OCI-LY1 (cell line): ENCODE data around the gene DYRK3.

ENCODE experiments used
- H2AFZ ChIP-seq: fragments of 200-600 bp; sonication (generic), shearing (Covaris generic); 2 replicates; pipeline ENCODE4 v1.6.0; 2014; ENCODE audit warnings: antibody characterized with exemption, mild to moderate bottlenecking, low read length
- H3F3A ChIP-seq: fragments of 200-600 bp; sonication (generic), shearing (Covaris generic); 2 replicates; pipeline ENCODE4 v1.6.0; 2014; ENCODE audit warnings: mild to moderate bottlenecking, antibody characterized with exemption, low read length, moderate library complexity; ENCODE audit not compliant: insufficient read depth
- H3K27ac ChIP-seq: fragments of 200-600 bp; sonication (generic); 2 replicates; pipeline ENCODE4 v1.5.1; 2014; ENCODE audit warnings: low read length, mixed run types, mild to moderate bottlenecking, low read depth; ENCODE audit not compliant: poor library complexity, severe bottlenecking
- H3K27me3 ChIP-seq: fragments of 200-600 bp; sonication (generic); 2 replicates; pipeline ENCODE4 v1.6.0; 2014; ENCODE audit warnings: antibody characterized with exemption, mild to moderate bottlenecking, low read length, moderate library complexity; ENCODE audit not compliant: insufficient read depth
- H3K36me3 ChIP-seq: fragments of 200-600 bp; sonication (generic); 2 replicates; pipeline ENCODE4 v1.6.1; 2014; ENCODE audit warnings: mild to moderate bottlenecking, antibody characterized with exemption, low read length, moderate library complexity, mixed read lengths; ENCODE audit not compliant: insufficient read depth
- H3K4me1 ChIP-seq: fragments of 200-600 bp; sonication (generic); 2 replicates; pipeline ENCODE4 v1.5.1; 2014; ENCODE audit warnings: mild to moderate bottlenecking, low read length, moderate library complexity; ENCODE audit not compliant: insufficient read depth, severe bottlenecking
- H3K4me2 ChIP-seq: fragments of 200-600 bp; sonication (generic), shearing (Covaris generic); 2 replicates; pipeline ENCODE4 v1.6.1; 2014; ENCODE audit warnings: low read length
- H3K4me3 ChIP-seq: fragments of 200-600 bp; sonication (generic); 2 replicates; pipeline ENCODE4 v1.5.1; 2014; ENCODE audit warnings: low read length, low read depth, mild to moderate bottlenecking, mixed read lengths; ENCODE audit not compliant: poor library complexity, severe bottlenecking
- H3K79me2 ChIP-seq: fragments of 200-600 bp; shearing (Covaris generic); 2 replicates; pipeline ENCODE4 v1.6.1; 2016; ENCODE audit warnings: mixed run types, low read length, mixed read lengths; ENCODE audit not compliant: insufficient read depth
- H3K9ac ChIP-seq: fragments of 200-600 bp; sonication (generic), shearing (Covaris generic); 2 replicates; pipeline ENCODE4 v1.6.1; 2014; ENCODE audit warnings: mild to moderate bottlenecking, low read length, mixed read lengths
- H3K9me2 ChIP-seq: fragments of 200-600 bp; sonication (generic), shearing (Covaris generic); 2 replicates; pipeline ENCODE4 v1.6.1; 2014; ENCODE audit warnings: low read depth, mild to moderate bottlenecking, low read length, mixed read lengths
- H3K9me3 ChIP-seq: fragments of 200-600 bp; shearing (Covaris generic); 2 replicates; pipeline ENCODE4 v1.6.1; 2014; ENCODE audit warnings: low read length, mixed read lengths
- H4K20me1 ChIP-seq: fragments of 200-600 bp; sonication (generic), shearing (Covaris generic); 2 replicates; pipeline ENCODE4 v1.6.0; 2016; ENCODE audit warnings: mild to moderate bottlenecking, low read length; ENCODE audit not compliant: insufficient read depth
- EZH2 ChIP-seq: fragments of 200-600 bp; sonication (generic), shearing (Covaris generic); IDR thresholded peaks from 2 replicates; pipeline ENCODE4 v1.8.0; 2017; ENCODE audit warnings: borderline replicate concordance, mixed run types, mild to moderate bottlenecking, antibody characterized with exemption, low read length, moderate library complexity, mixed read lengths
- TF ChIP-seq, protein P1 (sequence below): fragments of 200-600 bp; sonication (generic), shearing (Covaris generic); IDR thresholded peaks from 2 replicates; pipeline ENCODE4 v1.5.1; 2017; ENCODE audit warnings: mild to moderate bottlenecking, antibody characterized with exemption, low read length, moderate library complexity, mixed read lengths

Gene DYRK3

DNA sequence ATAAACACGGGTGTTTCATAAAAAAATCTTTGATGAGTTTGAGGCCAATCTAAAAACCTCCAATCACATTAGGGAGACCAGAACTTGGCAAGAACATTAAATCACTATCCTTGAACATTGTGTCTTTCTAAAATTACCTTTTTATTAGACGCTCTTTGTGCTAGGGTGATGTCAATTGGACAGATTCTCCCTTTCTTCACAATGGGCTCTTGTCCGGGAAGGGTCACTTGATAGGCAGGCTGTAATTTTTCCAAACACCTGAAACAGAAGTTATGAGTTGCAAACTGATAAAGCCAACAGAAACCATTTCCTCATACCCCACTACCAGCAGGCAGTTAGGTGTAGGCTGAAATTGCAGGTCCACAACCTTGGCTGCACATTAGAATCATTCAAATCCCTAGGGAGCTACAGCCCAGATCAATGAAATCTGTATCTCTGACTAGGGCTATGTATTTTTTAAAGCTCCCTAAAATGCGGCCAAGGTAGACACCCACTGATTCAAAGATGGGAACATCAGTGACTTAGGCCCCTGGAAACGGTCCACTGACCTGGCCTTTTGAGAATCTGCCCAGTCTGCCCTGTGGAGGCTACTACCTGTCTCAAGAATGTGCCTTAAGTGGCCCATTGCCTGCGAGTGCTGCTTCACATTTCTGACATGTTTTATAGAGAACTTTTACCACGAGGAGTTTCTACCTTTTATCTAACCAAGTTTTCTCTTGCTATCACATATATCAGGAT is 39.6 kb upstream of the DYRK3 start:
- Histone ChIP-seq H3K36me3 (peaks cover 76% of the 10 kb centered on the region), H3K4me3 (no peak overlapping the region), H3K79me2 (no peaks in the 10 kb centered on the region), H3K9me3 (no peaks in the 10 kb centered on the region), H3K4me2 (no peak overlapping the region), H3K27me3 (no peaks in the 10 kb centered on the region), H3K9me2 (no peaks in the 10 kb centered on the region), H2AFZ (no peak overlapping the region), H3K4me1 (no peaks in the 10 kb centered on the region), H3F3A (no peaks in the 10 kb centered on the region), H3K9ac (no peak overlapping the region), H4K20me1 (no peaks in the 10 kb centered on the region), H3K27ac (no peak overlapping the region)
- TF ChIP-seq, protein P1, sequence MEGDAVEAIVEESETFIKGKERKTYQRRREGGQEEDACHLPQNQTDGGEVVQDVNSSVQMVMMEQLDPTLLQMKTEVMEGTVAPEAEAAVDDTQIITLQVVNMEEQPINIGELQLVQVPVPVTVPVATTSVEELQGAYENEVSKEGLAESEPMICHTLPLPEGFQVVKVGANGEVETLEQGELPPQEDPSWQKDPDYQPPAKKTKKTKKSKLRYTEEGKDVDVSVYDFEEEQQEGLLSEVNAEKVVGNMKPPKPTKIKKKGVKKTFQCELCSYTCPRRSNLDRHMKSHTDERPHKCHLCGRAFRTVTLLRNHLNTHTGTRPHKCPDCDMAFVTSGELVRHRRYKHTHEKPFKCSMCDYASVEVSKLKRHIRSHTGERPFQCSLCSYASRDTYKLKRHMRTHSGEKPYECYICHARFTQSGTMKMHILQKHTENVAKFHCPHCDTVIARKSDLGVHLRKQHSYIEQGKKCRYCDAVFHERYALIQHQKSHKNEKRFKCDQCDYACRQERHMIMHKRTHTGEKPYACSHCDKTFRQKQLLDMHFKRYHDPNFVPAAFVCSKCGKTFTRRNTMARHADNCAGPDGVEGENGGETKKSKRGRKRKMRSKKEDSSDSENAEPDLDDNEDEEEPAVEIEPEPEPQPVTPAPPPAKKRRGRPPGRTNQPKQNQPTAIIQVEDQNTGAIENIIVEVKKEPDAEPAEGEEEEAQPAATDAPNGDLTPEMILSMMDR, result no peak
- no peak for TF ChIP-seq EZH2

DNA sequence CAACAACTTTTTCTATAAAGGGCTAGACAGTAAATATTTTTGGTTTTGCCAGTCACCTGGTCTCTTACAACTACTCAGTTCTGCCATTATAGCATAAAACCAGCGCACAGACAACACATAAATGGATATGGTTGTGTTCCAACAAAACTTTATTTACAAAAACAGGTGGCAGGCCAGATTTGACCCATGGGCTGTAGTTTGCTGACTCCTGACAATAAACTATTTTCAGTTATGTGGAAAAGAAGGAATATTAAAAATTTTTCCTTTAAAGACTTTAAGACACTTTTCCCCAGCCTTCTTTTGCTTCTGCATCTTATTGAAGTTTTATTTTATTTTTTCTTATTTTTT is 39.0 kb upstream of the DYRK3 start:
- no peaks in the 10 kb centered on the region for H3K27me3 ChIP-seq
- H3K4me2 ChIP-seq, result no peak overlapping the region
- no peaks in the 10 kb centered on the region for H3K9me3 ChIP-seq
- H3K4me1 ChIP-seq, result no peaks in the 10 kb centered on the region
- H3K9me2 ChIP-seq, result no peaks in the 10 kb centered on the region
- no peaks in the 10 kb centered on the region for H3F3A ChIP-seq
- TF ChIP-seq, protein P1, result no peak
- no peak for TF ChIP-seq EZH2
- peaks cover 71% of the 10 kb centered on the region for H3K36me3 ChIP-seq
- H3K79me2 ChIP-seq, result no peaks in the 10 kb centered on the region
- no peak overlapping the region for H2AFZ ChIP-seq
- H3K9ac ChIP-seq, result no peak overlapping the region
- no peaks in the 10 kb centered on the region for H4K20me1 ChIP-seq
- no peak overlapping the region for H3K4me3 ChIP-seq
- H3K27ac ChIP-seq, result no peak overlapping the region

DNA sequence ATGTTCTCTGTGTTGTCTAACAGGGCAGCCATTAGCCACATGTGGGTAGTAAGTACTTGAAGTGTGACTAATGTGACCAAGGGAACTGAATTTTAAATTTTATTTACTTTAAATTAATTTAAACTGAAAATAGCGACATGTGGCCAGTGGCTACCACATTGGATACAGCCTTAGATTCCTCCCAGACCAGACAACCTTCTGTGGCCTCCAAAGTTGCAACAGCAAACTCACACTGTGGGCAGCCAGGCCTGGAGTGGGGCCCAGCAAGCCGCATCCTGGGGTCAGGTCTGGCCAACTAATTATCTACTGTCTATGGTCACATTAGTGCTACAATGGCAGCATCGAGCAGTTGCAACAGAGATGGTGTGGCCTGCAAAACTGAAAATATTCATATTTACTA is 34.8 kb upstream of the DYRK3 start:
- H3K9me2 ChIP-seq, result no peaks in the 10 kb centered on the region
- H2AFZ ChIP-seq, result no peak overlapping the region
- H3K9ac ChIP-seq, result no peak overlapping the region
- no peaks in the 10 kb centered on the region for H3K27me3 ChIP-seq
- H3K36me3 ChIP-seq, result peaks cover 68% of the 10 kb centered on the region
- no peak overlapping the region for H3K27ac ChIP-seq
- H4K20me1 ChIP-seq, result no peaks in the 10 kb centered on the region
- no peaks in the 10 kb centered on the region for H3K9me3 ChIP-seq
- no peak for TF ChIP-seq EZH2
- TF ChIP-seq, protein P1, result no peak
- H3K4me1 ChIP-seq, result no peaks in the 10 kb centered on the region
- no peaks in the 10 kb centered on the region for H3K79me2 ChIP-seq
- H3K4me3 ChIP-seq, result no peak overlapping the region
- no peak overlapping the region for H3K4me2 ChIP-seq
- H3F3A ChIP-seq, result no peaks in the 10 kb centered on the region
